ENCODE measurements around the gene NOL4L. TPM values are rescaled to one million over a fixed set of nuclear protein-coding genes. Genes with fewer than 3 reads are reported as not detected.

Gene NOL4L
- polyA plus RNA-seq, 4 donors = 16.0 to 97.3 (median 24.0) TPM

GRCh38 chr20:32451682-32452461, 133.3 kb downstream of the NOL4L start:
- Histone ChIP-seq H3K27me3 (ENCODE audit: control insufficient read depth in 3 of 3, insufficient read depth in 3 of 3, low read length in 3 of 3) (no peaks in the 10 kb centered on the region), H3K4me1 (ENCODE audit: control insufficient read depth in 3 of 3, insufficient read depth in 2 of 3, low read depth in 1 of 3, low read length in 2 of 3) (peaks cover 0 to 14% (median 0%) of the 10 kb centered on the region in 3 donors), H3K9me3 (ENCODE audit: control insufficient read depth in 2 of 2, insufficient read depth in 1 of 2, low read depth in 1 of 2, low read length in 1 of 2) (no peaks in the 10 kb centered on the region), H3K4me3 (ENCODE audit: low read depth in 1 of 3, low read length in 3 of 3) (no peak overlapping the region), H3K27ac (ENCODE audit: low read depth in 1 of 3, low read length in 2 of 3) (no peak overlapping the region), H3K36me3 (ENCODE audit: control insufficient read depth in 3 of 3, insufficient read depth in 2 of 3, low read depth in 1 of 3, low read length in 3 of 3) (peaks cover 3 to 100% (median 36%) of the 10 kb centered on the region in 3 donors)
- WGBS, 3 donors = 77 to 84% (median 77%) methylated on average over 26 to 27 of the region's 27 CpGs
- FAIRE-seq (no peak), DNase-seq (no peak)

- DNase-seq = no peak
- WGBS, 3 donors = 84 to 88% (median 85%) methylated on average over 8 of the region's 8 CpGs
Measured at GRCh38 chr20:32451340-32451681, 133.8 kb downstream of the NOL4L start.

GRCh38 chr20:32450484-32451061, 134.6 kb downstream of the NOL4L start:
- WGBS, 3 donors = 83 to 89% (median 84%) methylated on average over 9 of the region's 9 CpGs
- DNase-seq (no peak), FAIRE-seq (no peak)
- no peak overlapping the region for H3K4me3 ChIP-seq (ENCODE audit: low read depth in 1 of 3, low read length in 3 of 3)
- peaks cover 8 to 100% (median 46%) of the 10 kb centered on the region in 3 donors for H3K36me3 ChIP-seq (ENCODE audit: control insufficient read depth in 3 of 3, insufficient read depth in 2 of 3, low read depth in 1 of 3, low read length in 3 of 3)
- H3K27me3 ChIP-seq (ENCODE audit: control insufficient read depth in 3 of 3, insufficient read depth in 3 of 3, low read length in 3 of 3) = no peaks in the 10 kb centered on the region
- H3K9me3 ChIP-seq (ENCODE audit: control insufficient read depth in 2 of 2, insufficient read depth in 1 of 2, low read depth in 1 of 2, low read length in 1 of 2) = no peaks in the 10 kb centered on the region
- H3K27ac ChIP-seq (ENCODE audit: low read depth in 1 of 3, low read length in 2 of 3) = peak overlapping the region in 1 of 3 donors; percentile 8
- H3K4me1 ChIP-seq (ENCODE audit: control insufficient read depth in 3 of 3, insufficient read depth in 2 of 3, low read depth in 1 of 3, low read length in 2 of 3) = peaks cover 0 to 18% (median 0%) of the 10 kb centered on the region in 3 donors

More at GRCh38 chr20:32451340-32451681, 133.8 kb downstream of the NOL4L start:
- peaks cover 8 to 100% (median 42%) of the 10 kb centered on the region in 3 donors for H3K36me3 ChIP-seq (ENCODE audit: control insufficient read depth in 3 of 3, insufficient read depth in 2 of 3, low read depth in 1 of 3, low read length in 3 of 3)
- no peaks in the 10 kb centered on the region for H3K27me3 ChIP-seq (ENCODE audit: control insufficient read depth in 3 of 3, insufficient read depth in 3 of 3, low read length in 3 of 3)
- H3K4me1 ChIP-seq (ENCODE audit: control insufficient read depth in 3 of 3, insufficient read depth in 2 of 3, low read depth in 1 of 3, low read length in 2 of 3) = peaks cover 0 to 16% (median 0%) of the 10 kb centered on the region in 3 donors
- no peak overlapping the region for H3K27ac ChIP-seq (ENCODE audit: low read depth in 1 of 3, low read length in 2 of 3)
- no peak overlapping the region for H3K4me3 ChIP-seq (ENCODE audit: low read depth in 1 of 3, low read length in 3 of 3)
- no peaks in the 10 kb centered on the region for H3K9me3 ChIP-seq (ENCODE audit: control insufficient read depth in 2 of 2, insufficient read depth in 1 of 2, low read depth in 1 of 2, low read length in 1 of 2)
- no peak for FAIRE-seq

GRCh38 chr20:32449890-32450401, 135.2 kb downstream of the NOL4L start:
- Histone ChIP-seq H3K4me3 (ENCODE audit: low read depth in 1 of 3, low read length in 3 of 3) (no peak overlapping the region), H3K9me3 (ENCODE audit: control insufficient read depth in 2 of 2, insufficient read depth in 1 of 2, low read depth in 1 of 2, low read length in 1 of 2) (no peaks in the 10 kb centered on the region), H3K27me3 (ENCODE audit: control insufficient read depth in 3 of 3, insufficient read depth in 3 of 3, low read length in 3 of 3) (no peaks in the 10 kb centered on the region), H3K27ac (ENCODE audit: low read depth in 1 of 3, low read length in 2 of 3) (peak overlapping the region in 1 of 3 donors; percentile 8), H3K4me1 (ENCODE audit: control insufficient read depth in 3 of 3, insufficient read depth in 2 of 3, low read depth in 1 of 3, low read length in 2 of 3) (peaks cover 0 to 18% (median 0%) of the 10 kb centered on the region in 3 donors), H3K36me3 (ENCODE audit: control insufficient read depth in 3 of 3, insufficient read depth in 2 of 3, low read depth in 1 of 3, low read length in 3 of 3) (peaks cover 8 to 100% (median 51%) of the 10 kb centered on the region in 3 donors)
- no peak for FAIRE-seq
- DNase-seq = no peak
- 48 to 58% (median 52%) methylated on average over 8 of the region's 8 CpGs for WGBS, 3 donors

GRCh38 chr20:32449057-32449889, 135.9 kb downstream of the NOL4L start:
- Histone ChIP-seq H3K27me3 (ENCODE audit: control insufficient read depth in 3 of 3, insufficient read depth in 3 of 3, low read length in 3 of 3) (no peaks in the 10 kb centered on the region), H3K4me1 (ENCODE audit: control insufficient read depth in 3 of 3, insufficient read depth in 2 of 3, low read depth in 1 of 3, low read length in 2 of 3) (peaks cover 0 to 18% (median 0%) of the 10 kb centered on the region in 3 donors), H3K36me3 (ENCODE audit: control insufficient read depth in 3 of 3, insufficient read depth in 2 of 3, low read depth in 1 of 3, low read length in 3 of 3) (peaks cover 8 to 100% (median 54%) of the 10 kb centered on the region in 3 donors), H3K9me3 (ENCODE audit: control insufficient read depth in 2 of 2, insufficient read depth in 1 of 2, low read depth in 1 of 2, low read length in 1 of 2) (no peaks in the 10 kb centered on the region), H3K27ac (ENCODE audit: low read depth in 1 of 3, low read length in 2 of 3) (no peak overlapping the region), H3K4me3 (ENCODE audit: low read depth in 1 of 3, low read length in 3 of 3) (no peak overlapping the region)
- DNase-seq = no peak
- 75 to 82% (median 78%) methylated on average over 9 of the region's 9 CpGs for WGBS, 3 donors
- FAIRE-seq = no peak

GRCh38 chr20:32448306-32449056, 136.7 kb downstream of the NOL4L start:
- H3K4me3 ChIP-seq (ENCODE audit: low read depth in 1 of 3, low read length in 3 of 3) = no peak overlapping the region
- no peaks in the 10 kb centered on the region for H3K27me3 ChIP-seq (ENCODE audit: control insufficient read depth in 3 of 3, insufficient read depth in 3 of 3, low read length in 3 of 3)
- peaks cover 8 to 94% (median 51%) of the 10 kb centered on the region in 3 donors for H3K36me3 ChIP-seq (ENCODE audit: control insufficient read depth in 3 of 3, insufficient read depth in 2 of 3, low read depth in 1 of 3, low read length in 3 of 3)
- DNase-seq (no peak), FAIRE-seq (no peak)
- 71 to 78% (median 76%) methylated on average over 13 of the region's 13 CpGs for WGBS, 3 donors
- H3K9me3 ChIP-seq (ENCODE audit: control insufficient read depth in 2 of 2, insufficient read depth in 1 of 2, low read depth in 1 of 2, low read length in 1 of 2) = no peaks in the 10 kb centered on the region
- no peak overlapping the region for H3K27ac ChIP-seq (ENCODE audit: low read depth in 1 of 3, low read length in 2 of 3)
- H3K4me1 ChIP-seq (ENCODE audit: control insufficient read depth in 3 of 3, insufficient read depth in 2 of 3, low read depth in 1 of 3, low read length in 2 of 3) = peaks cover 0 to 18% (median 0%) of the 10 kb centered on the region in 3 donors

GRCh38 chr20:32447136-32448027, 137.8 kb downstream of the NOL4L start:
- FAIRE-seq = no peak

More at GRCh38 chr20:32447136-32448027, 137.8 kb downstream of the NOL4L start:
- Histone ChIP-seq H3K27me3 (ENCODE audit: control insufficient read depth in 3 of 3, insufficient read depth in 3 of 3, low read length in 3 of 3) (no peaks in the 10 kb centered on the region), H3K9me3 (ENCODE audit: control insufficient read depth in 2 of 2, insufficient read depth in 1 of 2, low read depth in 1 of 2, low read length in 1 of 2) (no peaks in the 10 kb centered on the region), H3K4me1 (ENCODE audit: control insufficient read depth in 3 of 3, insufficient read depth in 2 of 3, low read depth in 1 of 3, low read length in 2 of 3) (peaks cover 0 to 18% (median 0%) of the 10 kb centered on the region in 3 donors), H3K27ac (ENCODE audit: low read depth in 1 of 3, low read length in 2 of 3) (no peak overlapping the region), H3K4me3 (ENCODE audit: low read depth in 1 of 3, low read length in 3 of 3) (no peak overlapping the region), H3K36me3 (ENCODE audit: control insufficient read depth in 3 of 3, insufficient read depth in 2 of 3, low read depth in 1 of 3, low read length in 3 of 3) (peaks cover 5 to 91% (median 41%) of the 10 kb centered on the region in 3 donors)
- DNase-seq = no peak
- WGBS, 3 donors = 84 to 88% (median 87%) methylated on average over 22 of the region's 22 CpGs
